Neural cell (in vitro differentiated cells): Measurements from ENCODE around the gene HEG1. TPM values are rescaled to one million over a fixed set of nuclear protein-coding genes. Genes with fewer than 3 reads are reported as not detected.

ENCODE experiments used
- H2AFZ ChIP-seq: fragments of 200-600, 300-800 bp; sonication (generic), shearing (Covaris generic); 2 replicates; pipeline ENCODE4 v1.6.0; 2014; ENCODE audit warnings: low read depth, mild to moderate bottlenecking, antibody characterized with exemption, low read length, moderate library complexity
- H3F3A ChIP-seq: fragments of 200-600 bp; shearing (Covaris generic); 2 replicates; pipeline ENCODE4 v1.6.1; 2016; ENCODE audit warnings: mild to moderate bottlenecking, moderate library complexity, mixed read lengths, antibody characterized with exemption, low read length; ENCODE audit not compliant: insufficient read depth, poor library complexity, severe bottlenecking
- H3K27ac ChIP-seq: fragments of 200-600, 300-800 bp; sonication (generic), shearing (Covaris generic); 2 replicates; pipeline ENCODE4 v1.5.1; 2014; ENCODE audit warnings: mild to moderate bottlenecking, low read length, moderate library complexity
- H3K27me3 ChIP-seq: fragments of 300-800, 200-600 bp; sonication (generic), shearing (Covaris generic); 2 replicates; pipeline ENCODE4 v1.6.0; 2014; ENCODE audit warnings: mild to moderate bottlenecking, low read depth, low read length, moderate library complexity; ENCODE audit not compliant: insufficient read depth
- H3K36me3 ChIP-seq: fragments of 300-800, 200-600 bp; sonication (generic), shearing (Covaris generic); 2 replicates; pipeline ENCODE4 v1.5.1; 2014; ENCODE audit warnings: mild to moderate bottlenecking, antibody characterized with exemption, low read length, moderate library complexity; ENCODE audit not compliant: insufficient read depth
- H3K4me2 ChIP-seq: fragments of 300-800, 200-600 bp; sonication (generic), shearing (Covaris generic); 2 replicates; pipeline ENCODE4 v1.6.0; 2014; ENCODE audit warnings: mild to moderate bottlenecking, low read length
- H3K4me3 ChIP-seq: fragments of 300-800, 200-600 bp; sonication (generic), shearing (Covaris generic); 2 replicates; pipeline ENCODE4 v1.5.1; 2014; ENCODE audit warnings: mild to moderate bottlenecking, low read length, moderate library complexity
- H3K79me2 ChIP-seq: fragments of 200-600 bp; shearing (Covaris generic); replicated peaks from 2 replicates; pipeline ENCODE4 v1.6.0; 2014; ENCODE audit warnings: mild to moderate bottlenecking, low read length, moderate library complexity; ENCODE audit not compliant: insufficient read depth
- H3K9ac ChIP-seq: fragments of 300-800, 200-600 bp; sonication (generic), shearing (Covaris generic); 2 replicates; pipeline ENCODE4 v1.6.1; 2016; ENCODE audit warnings: mild to moderate bottlenecking, low read length, mixed read lengths
- H3K9me2 ChIP-seq: fragments of 200-600 bp; shearing (Covaris generic); 2 replicates; pipeline ENCODE4 v1.6.1; 2016; ENCODE audit warnings: mild to moderate bottlenecking, low read length, mixed read lengths; ENCODE audit not compliant: insufficient read depth
- H3K9me3 ChIP-seq: fragments of 200-600, 300-800 bp; sonication (generic), shearing (Covaris generic); 2 replicates; pipeline ENCODE4 v1.6.1; 2016; ENCODE audit warnings: mild to moderate bottlenecking, mixed run types, low read length, moderate library complexity, mixed read lengths
- H4K20me1 ChIP-seq: fragments of 200-600 bp; shearing (Covaris generic); 2 replicates; pipeline ENCODE4 v1.6.1; 2016; ENCODE audit warnings: mild to moderate bottlenecking, mixed run types; ENCODE audit not compliant: insufficient read depth
- CTCF ChIP-seq: fragments of 450-650 bp; IDR thresholded peaks from 2 replicates; pipeline ENCODE4 v1.5.1; 2014; ENCODE audit warnings: antibody characterized with exemption, mild to moderate bottlenecking, moderate library complexity; ENCODE audit not compliant: poor library complexity, severe bottlenecking
- EP300 ChIP-seq: fragments of 450-650 bp; conservative IDR thresholded peaks from 2 replicates; pipeline ENCODE4 v1.6.1; 2014; ENCODE audit warnings: antibody characterized with exemption, mild to moderate bottlenecking, moderate library complexity; ENCODE audit not compliant: poor library complexity, severe bottlenecking
- EZH2 ChIP-seq: fragments of 200-600, 300-800 bp; shearing (Covaris generic), sonication (generic); IDR thresholded peaks from 2 replicates; pipeline ENCODE4 v1.6.1; 2014; ENCODE audit warnings: antibody characterized with exemption, low read length, borderline replicate concordance, mild to moderate bottlenecking; ENCODE audit not compliant: insufficient read depth, poor library complexity, severe bottlenecking
- MXI1 ChIP-seq: fragments of 450-650 bp; conservative IDR thresholded peaks from 2 replicates; pipeline ENCODE4 v1.6.1; 2014; ENCODE audit warnings: antibody characterized with exemption, mild to moderate bottlenecking; ENCODE audit not compliant: poor library complexity, severe bottlenecking
- POLR2AphosphoS5 ChIP-seq: IDR thresholded peaks from 2 replicates; pipeline ENCODE4 v1.6.1; 2012
- RAD21 ChIP-seq: fragments of 450-650 bp; conservative IDR thresholded peaks from 2 replicates; pipeline ENCODE4 v1.6.1; 2014; ENCODE audit warnings: antibody characterized with exemption, mild to moderate bottlenecking, moderate library complexity
- REST ChIP-seq: IDR thresholded peaks from 2 replicates; pipeline ENCODE4 v1.6.1; 2012; ENCODE audit warnings: borderline replicate concordance
- SMC3 ChIP-seq: fragments of 450-650 bp; conservative IDR thresholded peaks from 2 replicates; pipeline ENCODE4 v1.6.1; 2014; ENCODE audit warnings: antibody characterized with exemption, mild to moderate bottlenecking, moderate library complexity; ENCODE audit not compliant: poor library complexity
- TAF1 ChIP-seq: IDR thresholded peaks from 2 replicates; pipeline ENCODE4 v1.6.1; 2012; ENCODE audit warnings: low read depth
- polyA plus RNA-seq: library from polyadenylated mRNA; depleted of rRNA; stranded (reverse); fragments of >200 nt; gene quantifications from 2 replicates; pipeline ENCODE4 v1.2.3, GENCODE V29; 2014

Gene HEG1
- polyA plus RNA-seq, 1 donor from 2014 or later: 0.48 TPM

- H3K9ac ChIP-seq: no peak overlapping the region
- no peaks in the 10 kb centered on the region for H3K9me3 ChIP-seq
- H4K20me1 ChIP-seq: no peaks in the 10 kb centered on the region
- H3K36me3 ChIP-seq: no peaks in the 10 kb centered on the region
- H2AFZ ChIP-seq: no peak overlapping the region
- no peaks in the 10 kb centered on the region for H3K9me2 ChIP-seq
- H3K4me2 ChIP-seq: no peak overlapping the region
- no peak overlapping the region for H3K4me3 ChIP-seq
- no peaks in the 10 kb centered on the region for H3K79me2 ChIP-seq
- H3K27ac ChIP-seq: no peak overlapping the region
- no peaks in the 10 kb centered on the region for H3K27me3 ChIP-seq
- TF ChIP-seq SMC3: no peak
- no peak for TF ChIP-seq CTCF
- no peak for TF ChIP-seq RAD21
- no peak for TF ChIP-seq REST
- no peak for TF ChIP-seq TAF1
- no peak for TF ChIP-seq EP300
- no peak for TF ChIP-seq POLR2AphosphoS5
- TF ChIP-seq MXI1: no peak
- no peak for TF ChIP-seq EZH2
- no peaks in the 10 kb centered on the region for H3F3A ChIP-seq
Measured at GRCh38 chr3:125077864-125078263, 22.1 kb upstream of the HEG1 start.

GRCh38 chr3:125076464-125076863 is 20.7 kb upstream of the HEG1 start:
- H3K79me2 ChIP-seq: no peaks in the 10 kb centered on the region
- H3F3A ChIP-seq: no peaks in the 10 kb centered on the region
- no peak overlapping the region for H3K4me3 ChIP-seq
- no peak overlapping the region for H3K4me2 ChIP-seq
- no peak overlapping the region for H3K9ac ChIP-seq
- H3K27ac ChIP-seq: no peak overlapping the region
- H4K20me1 ChIP-seq: no peaks in the 10 kb centered on the region
- TF ChIP-seq REST (no peak), CTCF (no peak), SMC3 (no peak), TAF1 (no peak), EZH2 (no peak), EP300 (no peak), MXI1 (no peak), RAD21 (no peak), POLR2AphosphoS5 (no peak)
- H3K36me3 ChIP-seq: no peaks in the 10 kb centered on the region
- H3K27me3 ChIP-seq: no peaks in the 10 kb centered on the region
- no peaks in the 10 kb centered on the region for H3K9me2 ChIP-seq
- no peaks in the 10 kb centered on the region for H3K9me3 ChIP-seq
- no peak overlapping the region for H2AFZ ChIP-seq
